DOHH2 (cell line): ENCODE measurements around the gene PEF1.

ENCODE experiments used
- CTCF ChIP-seq: fragments of 200-600 bp; sonication (generic); IDR thresholded peaks from one replicate; pipeline ENCODE4 v1.5.1; 2014; ENCODE audit warnings: antibody characterized with exemption, mild to moderate bottlenecking, low read depth, low read length; ENCODE audit not compliant: poor library complexity, severe bottlenecking
- EZH2phosphoT487 ChIP-seq: fragments of 200-600 bp; sonication (generic); IDR thresholded peaks from 2 replicates; pipeline ENCODE4 v1.6.1; 2017; ENCODE audit warnings: borderline replicate concordance, mild to moderate bottlenecking, antibody characterized with exemption, low read length, moderate library complexity, mixed read lengths

- TF ChIP-seq CTCF, result no peak
- TF ChIP-seq EZH2phosphoT487, result no peak
Measured at GRCh38 chr1:31593136-31593665, 51.5 kb downstream of the PEF1 start.
